Coronary artery (tissue), 2 donors: ENCODE results near the gene ANO10.
"Not testable (repeated sequence)": the region's sequence is repeated elsewhere in the genome, so short reads cannot be mapped to it uniquely, and the experiment has no call there.

ENCODE experiments used
- DNase-seq: peaks from one replicate; pipeline ENCODE4 v3.0.0-alpha.2; 2017; ENCODE audit warnings: low spot score
- H3K27ac ChIP-seq, 2 donors: fragments of 200-600 bp; sonication (generic); one replicate each; pipeline ENCODE4 v1.5.1; 2016 to 2019
- H3K4me3 ChIP-seq: fragments of 200-600 bp; sonication (generic); 2 replicates; pipeline ENCODE4 v1.5.1; 2016; ENCODE audit warnings: mild to moderate bottlenecking, moderate library complexity
- CTCF ChIP-seq: fragments of 200-600 bp; sonication (generic); IDR thresholded peaks from one replicate; pipeline ENCODE4 v1.5.1; 2019; ENCODE audit warnings: antibody characterized with exemption

Gene ANO10

GRCh38 chr3:43461345-43461744 lies 160.5 kb downstream of the ANO10 start:
- DNase-seq: no peak
- no peak for TF ChIP-seq CTCF
- Histone ChIP-seq H3K27ac (no peak overlapping the region), H3K4me3 (no peak overlapping the region)

GRCh38 chr3:43457038-43457437 lies 164.8 kb downstream of the ANO10 start:
- H3K27ac ChIP-seq, DNase-seq, H3K4me3 ChIP-seq: not testable (repeated sequence)

- no peak for DNase-seq
- TF ChIP-seq CTCF: no peak
Observed at GRCh38 chr3:43455233-43455632, 166.6 kb downstream of the ANO10 start.

GRCh38 chr3:43453981-43454380 lies 167.8 kb downstream of the ANO10 start:
- no peak overlapping the region for H3K4me3 ChIP-seq

More at GRCh38 chr3:43455233-43455632, 166.6 kb downstream of the ANO10 start:
- Histone ChIP-seq H3K27ac (no peak overlapping the region), H3K4me3 (no peak overlapping the region)

GRCh38 chr3:43451670-43452254 lies 170.0 kb downstream of the ANO10 start:
- TF ChIP-seq CTCF: no peak
- Histone ChIP-seq H3K4me3 (no peak overlapping the region), H3K27ac (no peak overlapping the region)
- DNase-seq: no peak

More at GRCh38 chr3:43453981-43454380, 167.8 kb downstream of the ANO10 start:
- no peak overlapping the region for H3K27ac ChIP-seq
- TF ChIP-seq CTCF: no peak
- DNase-seq: no peak

- DNase-seq: no peak
- no peak overlapping the region for H3K27ac ChIP-seq
- no peak for TF ChIP-seq CTCF
- H3K4me3 ChIP-seq: no peak overlapping the region
Observed at GRCh38 chr3:43448098-43448497, 173.7 kb downstream of the ANO10 start.

- H3K4me3 ChIP-seq: no peak overlapping the region
- DNase-seq: no peak
- H3K27ac ChIP-seq: no peak overlapping the region
- no peak for TF ChIP-seq CTCF
Observed at GRCh38 chr3:43445820-43446219, 176.0 kb downstream of the ANO10 start.
